A172 (cell line): Measurements from ENCODE around the gene KRI1. TPM values are rescaled to one million over a fixed set of nuclear protein-coding genes. Genes with fewer than 3 reads are reported as not detected.
"Not testable (repeated sequence)": the region's sequence is repeated elsewhere in the genome, so short reads cannot be mapped to it uniquely, and the experiment has no call there.

Experiments
- DNase-seq: peaks from one replicate; pipeline ENCODE4 v3.0.0-alpha.2; 2015; ENCODE audit warnings: low spot score
- total RNA-seq: library from RNA; depleted of rRNA; stranded (reverse); fragments of >200 nt; shearing (Covaris generic); gene quantifications from 2 replicates; pipeline ENCODE4 v1.2.3, GENCODE V29; 2014

Gene KRI1
- total RNA-seq, 1 experiment from 2014 or later, result 7.4 TPM

DNA sequence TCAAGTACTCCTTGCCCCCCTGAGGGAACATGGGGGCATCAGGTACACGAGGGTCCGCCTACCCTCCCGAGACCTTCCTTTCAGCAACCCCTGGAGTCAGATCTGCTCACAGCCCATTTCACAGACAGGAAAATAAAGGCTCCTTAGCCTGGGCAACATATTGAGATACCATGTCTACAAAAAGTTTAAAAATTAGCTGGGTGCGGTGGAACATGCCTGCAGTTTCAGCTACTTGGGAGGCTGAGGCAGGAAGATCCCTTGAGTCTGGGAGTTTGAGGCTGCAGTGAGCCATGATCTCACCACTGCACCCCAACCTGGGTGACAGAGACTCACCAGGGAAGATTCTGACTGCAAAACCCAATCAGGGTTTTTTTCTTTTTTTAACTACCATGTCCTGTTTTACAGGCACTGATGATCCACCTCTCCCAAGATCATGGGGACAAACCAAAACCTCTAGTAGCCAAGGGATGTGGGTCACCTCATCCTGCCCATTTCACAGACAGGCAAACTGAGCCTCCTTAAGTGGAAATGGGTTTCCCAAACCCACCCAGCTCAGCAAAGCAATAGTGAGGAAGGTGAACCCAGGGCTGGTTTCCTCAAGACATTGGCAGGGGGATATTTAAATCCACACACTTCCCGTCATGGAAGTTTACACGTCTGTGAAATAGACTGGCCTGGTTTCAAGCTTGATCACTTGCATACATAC, 9.4 kb upstream of the KRI1 start:
- no peak for DNase-seq

DNA sequence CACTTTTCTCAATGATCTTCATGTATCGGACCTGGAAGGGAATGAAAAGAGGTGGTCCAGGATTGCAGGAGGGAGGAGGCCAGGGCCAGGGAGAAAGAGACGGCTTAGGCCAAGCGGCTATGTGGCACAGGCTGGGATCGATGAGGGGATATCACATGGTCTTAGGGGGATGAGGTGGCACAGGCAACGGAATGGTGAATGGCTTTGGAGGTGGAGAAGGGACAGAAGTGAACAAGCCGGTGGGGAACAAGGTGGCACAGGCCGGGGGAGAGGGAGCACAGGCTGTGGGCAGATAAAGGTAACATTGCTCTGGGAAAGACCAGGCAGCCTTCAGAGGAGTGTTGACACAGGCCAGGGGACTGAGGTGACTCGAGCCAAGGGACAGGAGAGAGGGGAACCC, 8.7 kb upstream of the KRI1 start:
- no peak for DNase-seq

DNA sequence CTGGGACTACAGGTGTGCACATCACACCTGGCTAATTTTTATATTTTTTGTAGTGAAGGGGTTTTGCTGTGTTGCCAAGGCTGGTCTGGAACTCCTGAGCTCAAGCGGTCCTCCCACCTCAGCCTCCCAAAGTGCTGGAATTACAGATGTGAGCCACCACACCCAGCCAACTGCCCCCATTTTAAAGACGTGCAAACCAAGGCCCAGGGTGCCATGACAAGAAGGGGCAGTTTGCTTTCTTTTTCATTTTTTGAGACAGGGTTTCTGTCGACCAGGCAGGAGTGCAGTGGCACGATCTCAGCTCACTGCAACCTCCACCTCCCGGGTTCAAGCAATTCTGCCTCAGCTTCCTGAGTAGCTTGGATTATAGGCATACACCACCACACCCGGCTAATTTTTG, 8.0 kb upstream of the KRI1 start:
- DNase-seq, result not testable (repeated sequence)

DNA sequence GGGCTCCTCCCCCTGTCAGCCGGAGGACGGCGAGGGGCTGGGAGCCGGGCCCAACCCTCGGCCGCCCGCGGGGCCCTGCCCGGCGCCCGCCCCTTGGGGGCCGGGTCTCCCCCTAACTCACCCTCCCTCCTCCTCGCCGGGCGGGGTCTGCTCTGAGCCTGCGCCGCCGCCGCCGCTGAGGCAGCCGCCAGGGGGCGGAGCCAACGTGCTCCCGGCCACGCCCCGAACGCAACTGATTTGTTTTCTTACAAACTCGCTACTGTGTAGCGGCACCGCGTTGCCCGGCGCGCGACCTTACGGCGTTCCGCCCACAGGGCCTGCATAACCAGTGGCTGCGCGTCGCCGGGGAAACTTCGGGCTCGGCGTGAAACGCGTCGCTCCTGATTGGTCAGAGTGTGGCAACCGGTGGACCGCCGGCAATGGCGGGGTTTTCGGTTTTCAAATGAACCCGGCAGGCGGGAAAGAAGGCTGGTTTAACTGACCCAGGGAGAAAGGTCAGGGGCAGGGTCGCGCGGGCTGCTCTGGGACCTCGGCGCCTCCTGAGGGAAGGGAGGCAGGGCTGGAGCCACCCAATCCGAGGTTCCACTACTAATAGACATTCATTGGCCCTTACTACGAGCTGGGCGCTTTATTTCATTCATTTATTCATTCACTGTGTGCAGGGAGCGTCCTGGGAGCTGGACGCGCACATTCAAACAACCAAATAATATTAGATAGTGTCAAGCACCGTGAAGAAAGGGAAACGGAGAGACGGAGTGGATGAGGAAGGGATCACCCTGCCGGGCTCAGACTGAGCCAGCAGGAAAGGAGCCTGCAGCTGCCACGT, 3.2 kb upstream of the KRI1 start, which contains the start of gene CDKN2D:
CDKN2D (minus strand) TSS at position 154 of the 826 bp plus-strand sequence. CDS start 326 bp downstream, outside the sequence.
- peak; percentile 98 for DNase-seq

DNA sequence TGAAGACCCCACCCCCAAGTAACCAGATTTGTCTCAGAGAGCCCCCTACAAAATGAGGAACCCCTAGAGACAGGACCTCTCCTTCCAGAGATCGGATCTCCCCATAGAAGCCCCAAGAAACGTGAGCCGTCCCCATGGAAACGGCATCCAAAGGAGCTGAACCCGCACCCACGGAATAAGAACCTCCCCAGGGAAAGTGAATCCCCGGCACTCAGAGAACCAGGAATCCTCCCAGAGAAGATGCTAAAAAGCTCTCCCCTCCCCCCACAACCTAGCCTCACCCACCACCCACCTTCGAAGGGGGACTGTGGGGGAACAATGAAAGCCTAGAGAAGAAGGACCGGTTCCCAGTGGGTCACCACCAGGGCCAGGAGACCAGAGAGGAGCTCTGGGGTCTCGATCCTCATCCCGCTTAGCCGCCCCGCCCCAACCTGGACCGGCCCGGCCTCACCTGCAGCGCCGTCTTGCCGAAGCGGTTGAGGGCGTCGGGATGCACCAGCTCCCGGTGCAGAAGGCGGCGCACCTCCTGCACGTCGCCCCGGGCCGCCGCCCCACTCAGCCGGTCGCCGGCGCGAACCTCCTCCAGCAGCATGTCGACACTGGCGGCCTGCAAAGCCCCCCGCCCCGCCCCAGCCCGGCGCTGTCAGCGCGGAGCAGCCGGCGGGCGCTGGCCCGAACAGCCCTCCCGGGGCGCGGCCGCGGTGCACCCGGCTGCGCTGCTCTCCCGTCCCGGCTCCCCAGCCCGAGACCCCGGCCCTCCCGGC, 2.4 kb upstream of the KRI1 start:
- DNase-seq, result peak; percentile 24

DNA sequence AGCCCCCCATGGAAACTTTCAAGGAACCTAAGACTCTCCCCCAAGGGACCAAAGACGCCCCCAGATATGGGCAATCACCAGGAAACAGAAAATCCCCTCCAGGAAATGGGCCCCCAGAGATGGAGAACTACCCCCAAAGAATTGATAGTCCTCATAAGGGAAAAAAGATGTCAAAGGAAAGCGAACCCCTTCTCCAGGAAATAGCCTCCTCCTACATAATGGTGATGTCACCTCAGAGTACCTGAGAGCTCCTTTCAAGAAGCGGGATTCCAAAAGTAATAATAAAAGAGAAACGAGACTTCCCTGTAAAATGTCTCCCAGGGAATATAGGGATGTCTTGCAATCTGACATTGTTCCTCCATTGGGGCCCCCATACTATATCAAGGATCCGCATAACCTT, 1.8 kb upstream of the KRI1 start:
- DNase-seq, result no peak

DNA sequence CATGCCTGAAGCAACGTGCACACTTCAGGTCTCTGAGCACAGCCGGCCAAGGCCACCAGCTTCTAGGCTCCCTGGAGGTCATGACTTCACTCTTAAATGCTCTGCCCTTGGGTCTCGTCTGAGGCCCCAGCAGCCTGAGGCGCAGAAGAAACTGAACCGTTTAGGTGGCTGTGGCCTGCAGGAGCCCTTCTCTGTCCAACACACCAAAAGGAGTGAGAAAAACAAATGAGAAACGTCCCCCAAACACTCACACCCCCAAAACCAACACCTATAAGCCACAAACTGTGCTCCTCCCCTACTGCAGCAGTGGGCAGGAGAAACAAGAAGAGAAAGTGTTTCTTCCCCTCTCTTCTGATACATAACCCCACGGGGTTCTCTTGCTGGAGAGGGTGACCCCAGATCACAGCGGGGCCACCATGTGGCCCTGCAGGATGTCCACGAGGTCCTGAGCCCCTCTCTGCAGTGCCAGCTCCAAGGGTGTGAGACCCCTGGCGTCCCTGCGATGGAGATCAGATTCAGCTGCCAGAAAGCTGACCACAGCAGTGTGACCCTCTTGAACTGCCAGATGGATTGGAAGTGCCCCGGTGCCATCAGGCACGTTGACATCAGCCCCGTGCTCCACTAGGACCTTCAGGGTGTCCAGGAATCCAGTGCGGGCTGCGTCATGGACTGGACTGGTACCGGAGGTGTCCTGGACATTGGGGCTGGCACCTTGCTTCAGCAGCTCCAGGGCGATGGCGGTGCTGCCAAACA, 1.0 kb upstream of the KRI1 start:
- no peak for DNase-seq

DNA sequence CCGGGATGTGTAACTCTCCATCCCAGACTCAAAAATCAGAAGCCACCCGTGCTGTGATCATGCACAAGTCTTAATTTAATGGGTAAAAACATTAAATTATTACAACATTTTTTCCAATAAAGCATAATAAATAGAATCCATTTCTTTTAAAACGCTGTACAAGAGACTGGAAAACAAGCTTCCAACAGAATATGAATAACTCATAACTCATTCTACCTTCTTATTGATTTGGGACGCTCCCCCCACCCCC, 523 bp upstream of the KRI1 start:
- no peak for DNase-seq

DNA sequence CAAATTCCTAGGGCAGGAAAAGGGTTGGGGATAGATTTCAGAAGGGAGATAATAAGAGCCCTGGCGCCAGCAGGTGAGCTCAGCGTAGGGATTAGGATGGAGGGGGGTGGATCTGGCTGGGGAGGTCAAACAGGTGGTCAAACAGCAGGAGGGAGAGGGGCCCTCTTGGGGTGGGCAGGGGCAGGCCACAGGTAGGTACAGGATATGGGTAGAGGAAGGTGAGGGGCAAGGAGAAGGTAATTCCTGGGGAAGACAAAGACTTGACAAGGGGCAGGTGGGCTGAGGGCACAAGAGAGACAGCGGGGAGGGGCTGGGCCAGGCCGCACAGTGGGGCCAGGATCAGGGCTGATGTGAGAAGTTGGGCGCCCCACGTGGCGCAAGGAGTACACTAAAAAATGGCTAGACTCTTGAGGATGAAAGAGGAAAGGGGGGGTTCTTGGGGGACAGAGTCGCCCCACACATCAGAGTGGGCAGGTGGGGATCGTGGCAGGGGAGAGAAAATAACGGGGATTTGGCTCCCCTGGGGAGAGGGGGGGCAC, 713 bp downstream of the KRI1 start:
- peak; percentile 32 for DNase-seq

DNA sequence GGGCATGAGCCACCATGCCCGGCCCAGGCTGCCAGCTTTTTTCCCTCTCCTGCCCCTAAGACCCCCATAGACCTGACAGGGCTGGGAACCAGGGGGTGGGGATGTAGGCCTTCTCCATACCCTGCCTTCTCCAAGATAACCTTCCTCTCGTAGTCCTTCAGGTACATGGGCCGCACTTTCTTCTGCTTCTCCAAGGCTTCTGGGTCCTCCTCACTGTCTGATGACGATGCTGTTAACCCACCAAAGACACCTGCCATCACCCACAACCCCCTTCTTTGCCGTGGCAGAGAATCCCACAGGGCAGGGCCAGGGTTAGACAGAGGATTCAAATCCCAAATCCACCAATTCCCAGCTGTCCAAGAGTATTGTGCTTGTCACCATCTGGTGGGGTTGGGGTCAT, 3.2 kb downstream of the KRI1 start:
- no peak for DNase-seq

DNA sequence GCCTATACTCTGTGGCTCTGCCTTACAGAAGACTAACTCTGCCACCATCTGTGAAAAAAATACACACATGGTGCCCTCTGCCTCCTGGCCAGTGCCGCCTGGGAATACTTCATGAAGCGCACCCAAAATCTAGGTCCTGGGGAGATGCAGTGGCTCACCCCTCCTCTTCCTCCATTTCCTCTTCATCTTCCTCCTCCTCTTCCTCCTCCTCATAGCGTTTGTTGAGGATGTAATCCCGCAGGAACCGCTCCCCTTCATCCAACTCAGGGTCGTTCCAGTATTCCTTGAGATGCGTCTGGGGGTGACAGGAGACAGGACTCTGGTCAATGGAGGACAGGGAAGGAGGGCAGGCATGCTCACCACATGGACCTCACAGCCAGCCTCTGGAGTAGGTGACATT, 5.7 kb downstream of the KRI1 start:
- no peak for DNase-seq

DNA sequence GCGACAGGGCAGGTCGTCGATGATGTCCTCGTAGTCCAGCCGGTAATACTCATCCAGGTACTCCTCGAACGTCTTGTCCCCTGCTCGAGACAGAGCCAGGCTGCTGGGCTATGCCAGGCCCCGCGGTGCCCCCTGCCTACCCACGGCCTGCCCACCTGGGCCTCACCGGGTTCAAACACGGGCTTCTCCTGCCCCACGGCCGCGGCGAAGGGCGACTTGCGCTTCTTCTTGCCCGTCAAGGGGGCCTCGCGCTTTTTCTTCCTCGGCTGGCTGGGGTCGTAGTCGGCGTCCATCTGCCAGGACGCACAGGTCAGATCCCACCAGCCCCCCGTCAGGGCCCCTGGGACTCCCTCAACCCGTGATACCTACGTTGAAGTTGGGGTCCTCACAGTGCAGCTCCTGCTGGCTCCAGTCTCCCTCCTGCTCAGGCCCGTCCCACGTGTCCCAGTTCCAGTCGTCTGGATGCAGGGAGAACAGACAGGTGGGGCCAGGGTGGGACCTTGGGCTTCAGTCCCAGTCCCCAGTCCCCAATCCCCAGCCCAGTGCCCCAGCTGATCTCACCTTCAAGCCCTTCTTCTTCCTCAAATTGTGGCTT, 8.1 kb downstream of the KRI1 start:
- DNase-seq, result no peak

DNA sequence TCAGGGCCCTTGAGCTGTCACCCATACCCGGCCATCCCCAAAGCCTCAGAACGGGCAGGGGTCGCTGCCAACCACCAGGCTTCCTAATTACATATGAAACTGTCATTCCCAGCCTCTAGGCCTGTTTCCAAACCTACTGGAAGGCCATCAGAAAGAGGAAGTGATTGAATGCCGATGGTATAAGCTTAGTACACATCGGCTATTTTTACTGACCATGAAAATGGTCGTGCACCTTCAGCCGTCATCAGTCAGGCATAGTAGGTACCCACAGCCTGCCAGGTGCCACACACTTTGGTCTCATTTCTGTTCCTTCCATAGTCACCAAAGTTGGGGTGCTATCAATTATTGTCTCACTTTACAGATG, 10.2 kb downstream of the KRI1 start:
- DNase-seq, result no peak

DNA sequence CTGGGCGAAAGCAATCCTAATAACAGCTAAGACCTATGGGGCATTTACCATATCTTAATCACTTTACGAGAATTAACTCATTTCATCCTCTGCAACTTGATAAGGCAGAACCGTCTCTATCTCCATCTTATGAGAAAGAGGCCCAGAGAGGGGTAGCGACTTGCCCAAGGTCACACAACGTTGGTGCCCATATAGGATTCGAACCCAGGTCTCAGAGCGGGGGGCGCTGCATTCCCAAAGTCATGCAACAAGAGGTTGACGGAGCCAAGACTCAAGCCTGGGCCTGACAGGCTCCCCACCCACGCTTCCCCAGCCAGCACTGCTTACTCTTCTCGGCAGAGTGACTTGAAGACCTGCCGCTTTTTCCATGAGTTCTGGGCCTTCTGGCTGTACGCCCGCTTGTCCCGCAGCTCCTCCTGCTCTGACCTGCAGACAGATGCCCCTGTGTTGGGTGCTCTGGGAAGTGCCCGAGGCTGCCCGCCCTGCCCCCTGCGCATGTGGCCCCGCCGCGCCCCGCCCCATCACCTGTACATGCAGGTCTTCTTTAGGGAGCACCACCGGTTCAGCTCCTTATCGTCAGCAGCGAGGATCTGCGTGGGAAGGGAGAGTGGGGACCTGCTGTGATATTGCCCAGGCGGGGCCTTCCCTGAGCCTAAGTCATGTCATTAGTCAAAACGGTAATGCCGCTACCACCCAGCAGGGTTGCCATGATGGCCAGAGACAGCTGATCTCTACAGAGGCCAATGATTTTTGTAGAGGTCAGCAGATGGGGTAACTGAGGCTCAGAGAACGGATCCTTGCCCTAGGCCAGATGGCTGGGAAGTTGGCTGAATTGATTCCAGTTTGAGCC, 10.8 kb downstream of the KRI1 start:
- DNase-seq, result no peak

DNA sequence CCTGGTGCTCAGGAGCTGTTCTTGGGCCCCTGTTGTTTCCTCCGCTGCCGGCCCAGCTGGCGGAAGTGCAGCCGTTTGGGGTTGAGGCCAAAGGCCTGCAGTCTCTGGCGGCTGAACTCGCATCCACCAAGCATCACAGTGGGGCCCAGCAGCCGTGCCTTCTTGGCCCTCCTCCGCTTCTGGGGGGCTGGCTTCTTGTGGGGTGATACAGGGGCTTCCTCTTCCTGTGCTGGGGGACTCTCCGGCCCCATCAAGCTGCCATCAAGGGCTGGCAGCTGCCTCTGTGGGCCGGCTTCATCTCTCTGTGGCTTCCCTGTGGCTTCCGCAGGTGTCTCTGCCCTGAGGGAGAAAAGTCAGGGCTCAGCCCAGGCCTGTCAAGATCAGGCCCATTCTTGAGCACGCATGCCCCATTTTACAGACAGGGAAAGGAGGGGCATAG, 11.8 kb downstream of the KRI1 start:
- no peak for DNase-seq

DNA sequence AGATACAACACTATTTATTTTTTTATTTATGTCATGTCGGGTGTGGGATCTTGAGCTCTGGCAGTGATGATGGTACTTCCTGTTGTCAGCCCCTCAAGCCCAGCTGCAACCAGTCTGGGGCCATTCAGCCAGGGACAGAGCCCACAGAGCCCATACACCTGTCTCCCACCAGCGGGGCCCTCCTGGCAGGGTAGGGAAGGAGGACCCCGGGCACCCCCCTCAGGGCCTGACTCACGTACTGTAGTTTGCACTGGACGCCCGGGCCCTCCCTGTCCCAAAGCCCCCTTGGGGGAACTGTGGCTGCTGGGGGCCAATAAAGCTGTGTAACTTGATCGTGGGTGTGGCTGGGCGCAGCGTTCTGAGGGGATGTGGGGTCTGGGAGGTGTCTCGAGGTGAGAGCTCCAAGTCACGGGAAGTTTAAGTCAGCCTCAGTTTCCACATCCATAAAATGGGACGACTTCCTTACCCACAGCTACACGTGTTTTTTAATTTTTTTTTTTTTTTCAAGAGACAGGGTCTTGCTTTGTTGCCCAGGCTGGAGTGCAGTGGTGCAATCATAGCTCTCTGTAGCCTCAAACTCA, 12.6 kb downstream of the KRI1 start:
- no peak for DNase-seq

DNA sequence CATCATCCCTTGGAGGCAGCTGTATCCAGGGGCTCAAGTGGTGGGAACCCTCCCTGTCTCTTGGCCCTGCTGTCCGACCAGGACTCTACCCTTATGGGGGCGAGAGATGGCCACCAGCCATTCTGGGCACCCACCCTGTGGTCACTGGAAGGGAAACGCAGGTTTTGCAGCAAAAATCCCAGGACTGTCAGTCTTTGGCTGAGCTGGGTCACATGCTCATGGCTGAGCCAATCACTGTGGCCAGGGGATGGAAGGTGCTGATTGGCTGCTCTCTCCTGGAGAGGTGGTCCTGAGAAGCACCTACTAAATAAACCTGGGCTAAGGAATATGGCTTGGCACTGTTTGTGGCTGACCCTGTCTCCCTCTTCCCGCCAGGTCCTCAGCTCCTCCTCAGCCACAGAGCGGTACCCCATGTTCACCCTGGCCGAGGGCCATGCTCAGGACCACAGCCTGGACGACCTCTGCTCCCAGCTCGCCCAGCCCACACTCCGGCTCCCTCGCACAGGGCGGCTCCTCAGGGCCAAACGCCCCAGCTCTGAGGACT, 13.2 kb downstream of the KRI1 start:
- peak; percentile 34 for DNase-seq

DNA sequence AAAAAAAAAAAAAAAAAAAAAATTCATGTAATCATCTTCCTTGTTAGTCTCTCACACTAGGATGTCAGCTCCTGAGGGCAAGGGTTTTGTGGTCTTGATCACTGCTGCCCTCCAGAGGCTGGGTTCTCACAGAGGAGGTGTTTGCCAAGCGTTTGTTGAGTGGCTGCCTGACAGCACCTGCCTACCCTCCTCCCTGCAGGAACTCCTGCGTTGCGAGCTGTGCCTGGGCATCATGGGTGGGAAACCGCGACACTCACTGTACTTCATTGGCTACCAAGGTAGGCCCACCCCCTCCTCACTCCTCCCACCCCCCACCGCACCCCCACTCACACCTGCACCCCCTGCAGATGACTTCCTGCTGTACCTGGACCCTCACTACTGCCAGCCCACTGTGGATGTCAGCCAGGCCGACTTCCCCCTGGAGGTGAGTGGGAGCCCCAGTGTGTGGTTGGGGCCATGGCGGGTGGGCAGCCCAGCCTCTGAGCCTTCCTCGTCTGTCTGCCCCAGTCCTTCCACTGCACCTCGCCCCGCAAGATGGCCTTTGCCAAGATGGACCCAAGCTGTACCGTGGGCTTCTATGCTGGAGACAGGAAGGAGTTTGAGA, 14.0 kb downstream of the KRI1 start:
- DNase-seq, result peak; percentile 30

DNA sequence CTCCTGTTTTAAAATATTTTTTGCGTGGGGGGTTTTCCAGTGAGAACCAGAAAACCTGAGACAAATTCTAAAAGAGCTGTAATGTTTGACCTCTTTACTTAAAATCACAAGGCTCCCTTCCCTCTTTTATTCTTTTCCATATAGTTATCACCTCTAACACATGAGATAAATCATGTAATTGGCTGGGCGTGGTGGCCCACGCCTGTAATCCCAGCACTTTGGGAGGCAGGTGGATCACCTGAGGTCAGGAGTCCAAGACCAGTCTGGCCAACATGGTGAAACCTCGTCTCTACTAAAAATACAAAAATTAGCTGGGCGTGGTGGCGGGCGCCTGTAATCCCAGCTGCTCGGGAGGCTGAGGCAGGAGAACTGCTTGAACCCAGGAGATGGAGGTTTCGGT, 14.8 kb downstream of the KRI1 start:
- not testable (repeated sequence) for DNase-seq
